Measurements from ENCODE around the gene SDCBP2. TPM values are rescaled to one million over a fixed set of nuclear protein-coding genes. Genes with fewer than 3 reads are reported as not detected.

SDCBP2 gene
- total and polyA plus RNA-seq, 12 donors: 0.43 to 7.6 (median 2.9) TPM

GRCh38 chr20:1320016-1320415, 8.9 kb downstream of the SDCBP2 start:
- Histone ChIP-seq H3K4me3 (no peak overlapping the region), H3K36me3 (replicated peaks in 1 of 2) (no peaks in the 10 kb centered on the region), H3K9me3 (replicated peaks in 1 of 3) (no peaks in the 10 kb centered on the region), H3K27me3 (no peaks in the 10 kb centered on the region), H3K4me1 (replicated peaks in 1 of 2) (peaks cover 0 to 13% of the 10 kb centered on the region in 2 donors), H3K27ac (no peak overlapping the region)
- DNase-seq: no peak
- WGBS, 4 donors: 89 to 93% (median 90%) methylated on average over 2 to 6 of the region's 6 CpGs
- no peak for TF ChIP-seq CTCF (IDR thresholded peaks at IDR 0.05)
- no peak for TF ChIP-seq POLR2A (IDR thresholded peaks at IDR 0.05)
- intact Hi-C loops (cut with DNase I): loop anchor here in 1 of 2 donors (5.0 kb wide), 1 partner anchor 77 kb away; no protein-coding TSS in a partner anchor

- H3K9me3 ChIP-seq (replicated peaks in 1 of 3): no peaks in the 10 kb centered on the region
- TF ChIP-seq CTCF (IDR thresholded peaks at IDR 0.05) (no peak), POLR2A (IDR thresholded peaks at IDR 0.05) (no peak)
- no peak overlapping the region for H3K27ac ChIP-seq
- H3K27me3 ChIP-seq: no peaks in the 10 kb centered on the region
- intact Hi-C loops (cut with DNase I): no loop called here
- no peak for DNase-seq
- H3K4me1 ChIP-seq (replicated peaks in 1 of 2): peaks cover 0 to 7% of the 10 kb centered on the region in 2 donors
- no peaks in the 10 kb centered on the region for H3K36me3 ChIP-seq (replicated peaks in 1 of 2)
- 76 to 91% (median 81%) methylated on average over 3 to 4 of the region's 4 CpGs; no CpG with 5 or more reads in 1 of the 4 donors for WGBS, 4 donors
- H3K4me3 ChIP-seq: no peak overlapping the region
Observed at GRCh38 chr20:1319462-1319861, 9.5 kb downstream of the SDCBP2 start.

GRCh38 chr20:1319051-1319450, 9.9 kb downstream of the SDCBP2 start:
- H3K36me3 ChIP-seq (replicated peaks in 1 of 2): no peaks in the 10 kb centered on the region
- no peak for TF ChIP-seq CTCF (IDR thresholded peaks at IDR 0.05)
- TF ChIP-seq POLR2A (IDR thresholded peaks at IDR 0.05): no peak
- H3K4me3 ChIP-seq: no peak overlapping the region
- intact Hi-C loops (cut with DNase I): no loop called here
- no peaks in the 10 kb centered on the region for H3K9me3 ChIP-seq (replicated peaks in 1 of 3)
- no peak overlapping the region for H3K27ac ChIP-seq
- no peak for DNase-seq
- H3K4me1 ChIP-seq (replicated peaks in 1 of 2): peaks cover 0 to 6% of the 10 kb centered on the region in 2 donors
- 75 to 84% (median 80%) methylated on average over 4 of the region's 4 CpGs for WGBS, 4 donors
- H3K27me3 ChIP-seq: no peaks in the 10 kb centered on the region

- H3K27ac ChIP-seq: no peak overlapping the region
- H3K27me3 ChIP-seq: no peaks in the 10 kb centered on the region
- WGBS, 4 donors: 52 to 62% (median 58%) methylated on average over 11 to 12 of the region's 12 CpGs
- intact Hi-C loops (cut with DNase I): no loop called here
- H3K36me3 ChIP-seq (replicated peaks in 1 of 2): no peaks in the 10 kb centered on the region
- TF ChIP-seq POLR2A (IDR thresholded peaks at IDR 0.05) (no peak), CTCF (IDR thresholded peaks at IDR 0.05) (no peak)
- DNase-seq: no peak
- peaks cover 0 to 8% of the 10 kb centered on the region in 2 donors for H3K4me1 ChIP-seq (replicated peaks in 1 of 2)
- no peaks in the 10 kb centered on the region for H3K9me3 ChIP-seq (replicated peaks in 1 of 3)
- no peak overlapping the region for H3K4me3 ChIP-seq
Observed at GRCh38 chr20:1317545-1318255, 11.2 kb downstream of the SDCBP2 start.
